Panc1 (cell line): ENCODE results near the gene MAGEA9B.

Source experiments
- REST ChIP-seq, 2 experiments: IDR thresholded peaks; 2 replicates each; pipeline ENCODE4 v1.6.1; 2011 to 2012; ENCODE audit warnings: low read depth in 2 of 2, control low read depth in 1 of 2, low read length in 1 of 2, mild to moderate bottlenecking in 1 of 2, moderate library complexity in 1 of 2; ENCODE audit not compliant: insufficient read depth in 1 of 2
- SIN3A ChIP-seq: IDR thresholded peaks from 2 replicates; pipeline ENCODE4 v1.6.1; 2012; ENCODE audit warnings: low read depth, mild to moderate bottlenecking, low read length, moderate library complexity, borderline replicate concordance; ENCODE audit not compliant: insufficient read depth
- TF ChIP-seq, protein P1 (sequence below): fragments of 450-650 bp; IDR thresholded peaks from 2 replicates; pipeline ENCODE4 v1.5.1; 2017; ENCODE audit warnings: mild to moderate bottlenecking

GRCh38 chrX:149569770-149570169 lies 17.5 kb downstream of the MAGEA9B start:
- TF ChIP-seq, protein P1, sequence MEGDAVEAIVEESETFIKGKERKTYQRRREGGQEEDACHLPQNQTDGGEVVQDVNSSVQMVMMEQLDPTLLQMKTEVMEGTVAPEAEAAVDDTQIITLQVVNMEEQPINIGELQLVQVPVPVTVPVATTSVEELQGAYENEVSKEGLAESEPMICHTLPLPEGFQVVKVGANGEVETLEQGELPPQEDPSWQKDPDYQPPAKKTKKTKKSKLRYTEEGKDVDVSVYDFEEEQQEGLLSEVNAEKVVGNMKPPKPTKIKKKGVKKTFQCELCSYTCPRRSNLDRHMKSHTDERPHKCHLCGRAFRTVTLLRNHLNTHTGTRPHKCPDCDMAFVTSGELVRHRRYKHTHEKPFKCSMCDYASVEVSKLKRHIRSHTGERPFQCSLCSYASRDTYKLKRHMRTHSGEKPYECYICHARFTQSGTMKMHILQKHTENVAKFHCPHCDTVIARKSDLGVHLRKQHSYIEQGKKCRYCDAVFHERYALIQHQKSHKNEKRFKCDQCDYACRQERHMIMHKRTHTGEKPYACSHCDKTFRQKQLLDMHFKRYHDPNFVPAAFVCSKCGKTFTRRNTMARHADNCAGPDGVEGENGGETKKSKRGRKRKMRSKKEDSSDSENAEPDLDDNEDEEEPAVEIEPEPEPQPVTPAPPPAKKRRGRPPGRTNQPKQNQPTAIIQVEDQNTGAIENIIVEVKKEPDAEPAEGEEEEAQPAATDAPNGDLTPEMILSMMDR = no peak
- TF ChIP-seq REST (IDR thresholded peaks at IDR 0.05; ENCODE audit: insufficient read depth in 1 of 2, low read depth in 2 of 2, low read length in 1 of 2) (no peak), SIN3A (no peak)
